GM23338 (cell line): ENCODE data around the gene AKAP13. TPM values are rescaled to one million over a fixed set of nuclear protein-coding genes. Genes with fewer than 3 reads are reported as not detected.
A peak's percentile ranks its signal among the peaks of the same experiment; 100 is the strongest.

ENCODE experiments used
- ATAC-seq: fragments of 200-7000 bp; cut with Tn5 transposase; 3 replicates; pipeline ENCODE4 v1.9.1; 2020
- DNase-seq: peaks from one replicate; pipeline ENCODE4 v3.0.0-alpha.2; 2015; ENCODE audit warnings: low spot score
- H2AFZ ChIP-seq: fragments of 200-600 bp; sonication (generic); 2 replicates; pipeline ENCODE4 v1.8.0; 2016; ENCODE audit warnings: antibody characterized with exemption, mild to moderate bottlenecking, moderate library complexity
- H3F3A ChIP-seq: fragments of 200-600 bp; sonication (generic); replicated peaks from 2 replicates; pipeline ENCODE4 v1.8.0; 2017; ENCODE audit warnings: antibody characterized with exemption, mixed run types, low read depth
- H3K27ac ChIP-seq: fragments of 200-600 bp; sonication (generic); 2 replicates; pipeline ENCODE4 v1.6.1; 2016; ENCODE audit warnings: low read depth
- H3K27me3 ChIP-seq: fragments of 200-600 bp; sonication (generic); 2 replicates; pipeline ENCODE4 v1.8.0; 2016; ENCODE audit warnings: mild to moderate bottlenecking, mixed run types, moderate library complexity; ENCODE audit not compliant: insufficient read depth
- H3K36me3 ChIP-seq: fragments of 200-600 bp; sonication (generic); 2 replicates; pipeline ENCODE4 v1.8.0; 2016; ENCODE audit warnings: mild to moderate bottlenecking; ENCODE audit not compliant: insufficient read depth
- H3K4me1 ChIP-seq: fragments of 200-600 bp; sonication (generic); 2 replicates; pipeline ENCODE4 v1.8.0; 2016; ENCODE audit warnings: mild to moderate bottlenecking, moderate library complexity; ENCODE audit not compliant: insufficient read depth
- H3K4me2 ChIP-seq: fragments of 200-600 bp; sonication (generic); 2 replicates; pipeline ENCODE4 v1.7.1; 2017; ENCODE audit warnings: mixed run types
- H3K4me3 ChIP-seq: fragments of 200-600 bp; sonication (generic); 2 replicates; pipeline ENCODE4 v1.6.1; 2016; ENCODE audit warnings: mixed run types
- H3K79me2 ChIP-seq: fragments of 200-600 bp; sonication (generic); replicated peaks from 2 replicates; pipeline ENCODE4 v1.8.0; 2017; ENCODE audit warnings: mild to moderate bottlenecking; ENCODE audit not compliant: insufficient read depth
- H3K9me2 ChIP-seq: fragments of 200-600 bp; sonication (generic); 2 replicates; pipeline ENCODE4 v1.8.0; 2017; ENCODE audit not compliant: insufficient read depth
- H4K20me1 ChIP-seq: fragments of 200-600 bp; sonication (generic); replicated peaks from 2 replicates; pipeline ENCODE4 v1.8.0; 2017; ENCODE audit warnings: mild to moderate bottlenecking; ENCODE audit not compliant: insufficient read depth
- H3K27ac Mint-ChIP-seq: 2 replicates; pipeline ENCODE4 v1.8.0; 2020; ENCODE audit warnings: inconsistent platforms, mild to moderate bottlenecking, moderate library complexity, mixed read lengths
- H3K27me3 Mint-ChIP-seq: 3 replicates; pipeline ENCODE4 v1.8.0; 2022; ENCODE audit warnings: low read depth, mild to moderate bottlenecking, moderate library complexity, mixed read lengths, inconsistent platforms; ENCODE audit not compliant: insufficient read depth, poor library complexity
- H3K36me3 Mint-ChIP-seq: 3 replicates; pipeline ENCODE4 v1.8.0; 2021; ENCODE audit warnings: low read depth, mild to moderate bottlenecking, inconsistent platforms, moderate library complexity, mixed read lengths
- H3K4me1 Mint-ChIP-seq: 3 replicates; pipeline ENCODE4 v1.8.0; 2020; ENCODE audit warnings: mild to moderate bottlenecking, inconsistent platforms, mixed read lengths
- H3K4me3 Mint-ChIP-seq: 3 replicates; pipeline ENCODE4 v1.8.0; 2021; ENCODE audit warnings: moderate library complexity, mild to moderate bottlenecking, inconsistent platforms, mixed read lengths
- H3K9me3 Mint-ChIP-seq: 3 replicates; pipeline ENCODE4 v1.8.0; 2020; ENCODE audit warnings: moderate library complexity, mild to moderate bottlenecking, inconsistent platforms, mixed read lengths
- CREB1 ChIP-seq: fragments of 250-450 bp; sonication (Bioruptor Pico); IDR thresholded peaks from 2 replicates; pipeline ENCODE4 v1.5.0; 2020; ENCODE audit warnings: low read depth, mild to moderate bottlenecking, moderate library complexity
- EZH2 ChIP-seq: fragments of 200-600 bp; sonication (generic); IDR thresholded peaks from one replicate; pipeline ENCODE4 v1.8.0; 2017; ENCODE audit warnings: antibody characterized with exemption, mild to moderate bottlenecking, low read depth; ENCODE audit not compliant: unreplicated experiment
- EZH2phosphoT487 ChIP-seq: fragments of 200-600 bp; sonication (generic); IDR thresholded peaks from one replicate; pipeline ENCODE4 v1.8.1; 2018; ENCODE audit warnings: antibody characterized with exemption; ENCODE audit not compliant: unreplicated experiment
- JUNB ChIP-seq: IDR thresholded peaks from one replicate; pipeline ENCODE4 v1.6.1; 2016; ENCODE audit warnings: antibody characterized with exemption; ENCODE audit not compliant: unreplicated experiment
- NANOG ChIP-seq: IDR thresholded peaks from 2 replicates; pipeline ENCODE4 v1.6.1; 2016; ENCODE audit warnings: antibody characterized with exemption, borderline replicate concordance
- POLR2AphosphoS5 ChIP-seq: IDR thresholded peaks from 2 replicates; pipeline ENCODE4 v1.6.1; 2016; ENCODE audit warnings: antibody characterized with exemption, low read depth
- STAT1 ChIP-seq: IDR thresholded peaks from one replicate; pipeline ENCODE4 v1.6.1; 2016; ENCODE audit warnings: antibody characterized with exemption; ENCODE audit not compliant: unreplicated experiment
- polyA plus RNA-seq: library from polyadenylated mRNA; unstranded; fragments of >200 nt; fragmentation: Nextera tagmentation; extraction: Ambion mirVana; gene quantifications from 2 replicates; pipeline ENCODE4 v1.2.1, GENCODE V29; 2016
- total RNA-seq: library from RNA; depleted of rRNA; stranded (reverse); fragments of >200 nt; shearing (Covaris generic); gene quantifications from 2 replicates; pipeline ENCODE4 v1.2.3, GENCODE V29; 2014
- TF ChIP-seq, protein P1 (sequence below): fragments of 250-450 bp; sonication (Bioruptor Pico); IDR thresholded peaks from 2 replicates; pipeline ENCODE4 v1.5.0; 2020; ENCODE audit warnings: mild to moderate bottlenecking, moderate library complexity
- TF ChIP-seq, protein P2 (sequence below): IDR thresholded peaks from one replicate; pipeline ENCODE4 v1.6.1; 2018; ENCODE audit warnings: antibody characterized with exemption; ENCODE audit not compliant: unreplicated experiment
- TF ChIP-seq, protein P3 (sequence below), 2 experiments: fragments of 200-600 bp in 1 of 2; sonication (generic) in 1 of 2; conservative IDR thresholded peaks; 2 replicates each; pipeline versions ENCODE4 v1.5.1 to v1.6.1; 2016 to 2017; ENCODE audit warnings: antibody characterized with exemption in 2 of 2, low read depth in 2 of 2, mild to moderate bottlenecking in 2 of 2, moderate library complexity in 1 of 2

Gene AKAP13
- total and polyA plus RNA-seq, 2 experiments from 2014 or later: 46.2 to 60.7 TPM

DNA sequence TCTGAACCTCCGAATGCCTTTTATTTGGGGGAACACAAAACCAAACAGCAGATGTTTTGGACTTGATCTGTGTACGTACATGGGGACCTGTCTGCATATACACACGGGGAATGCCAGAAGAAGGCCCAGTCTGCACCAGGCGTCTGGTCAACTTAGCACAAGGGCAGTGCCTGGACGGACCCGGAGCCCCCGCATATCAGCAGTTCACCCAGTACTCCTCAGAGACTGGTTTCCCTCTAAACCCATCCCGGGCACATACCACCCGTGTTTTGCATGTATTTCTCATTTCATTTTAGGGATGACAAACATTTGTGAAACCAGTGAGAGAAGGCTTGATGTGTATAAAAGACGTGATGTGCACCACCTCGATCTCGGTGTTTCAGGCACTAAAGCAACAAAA is 364.6 kb downstream of the AKAP13 start:
- H3K36me3 Mint-ChIP-seq: peaks cover 57% of the 10 kb centered on the region
- 0 out of 2 replicates have a peak, but pooled peaks cover 12% of the 10 kb centered on the region for H3K36me3 ChIP-seq
- TF ChIP-seq, protein P1, sequence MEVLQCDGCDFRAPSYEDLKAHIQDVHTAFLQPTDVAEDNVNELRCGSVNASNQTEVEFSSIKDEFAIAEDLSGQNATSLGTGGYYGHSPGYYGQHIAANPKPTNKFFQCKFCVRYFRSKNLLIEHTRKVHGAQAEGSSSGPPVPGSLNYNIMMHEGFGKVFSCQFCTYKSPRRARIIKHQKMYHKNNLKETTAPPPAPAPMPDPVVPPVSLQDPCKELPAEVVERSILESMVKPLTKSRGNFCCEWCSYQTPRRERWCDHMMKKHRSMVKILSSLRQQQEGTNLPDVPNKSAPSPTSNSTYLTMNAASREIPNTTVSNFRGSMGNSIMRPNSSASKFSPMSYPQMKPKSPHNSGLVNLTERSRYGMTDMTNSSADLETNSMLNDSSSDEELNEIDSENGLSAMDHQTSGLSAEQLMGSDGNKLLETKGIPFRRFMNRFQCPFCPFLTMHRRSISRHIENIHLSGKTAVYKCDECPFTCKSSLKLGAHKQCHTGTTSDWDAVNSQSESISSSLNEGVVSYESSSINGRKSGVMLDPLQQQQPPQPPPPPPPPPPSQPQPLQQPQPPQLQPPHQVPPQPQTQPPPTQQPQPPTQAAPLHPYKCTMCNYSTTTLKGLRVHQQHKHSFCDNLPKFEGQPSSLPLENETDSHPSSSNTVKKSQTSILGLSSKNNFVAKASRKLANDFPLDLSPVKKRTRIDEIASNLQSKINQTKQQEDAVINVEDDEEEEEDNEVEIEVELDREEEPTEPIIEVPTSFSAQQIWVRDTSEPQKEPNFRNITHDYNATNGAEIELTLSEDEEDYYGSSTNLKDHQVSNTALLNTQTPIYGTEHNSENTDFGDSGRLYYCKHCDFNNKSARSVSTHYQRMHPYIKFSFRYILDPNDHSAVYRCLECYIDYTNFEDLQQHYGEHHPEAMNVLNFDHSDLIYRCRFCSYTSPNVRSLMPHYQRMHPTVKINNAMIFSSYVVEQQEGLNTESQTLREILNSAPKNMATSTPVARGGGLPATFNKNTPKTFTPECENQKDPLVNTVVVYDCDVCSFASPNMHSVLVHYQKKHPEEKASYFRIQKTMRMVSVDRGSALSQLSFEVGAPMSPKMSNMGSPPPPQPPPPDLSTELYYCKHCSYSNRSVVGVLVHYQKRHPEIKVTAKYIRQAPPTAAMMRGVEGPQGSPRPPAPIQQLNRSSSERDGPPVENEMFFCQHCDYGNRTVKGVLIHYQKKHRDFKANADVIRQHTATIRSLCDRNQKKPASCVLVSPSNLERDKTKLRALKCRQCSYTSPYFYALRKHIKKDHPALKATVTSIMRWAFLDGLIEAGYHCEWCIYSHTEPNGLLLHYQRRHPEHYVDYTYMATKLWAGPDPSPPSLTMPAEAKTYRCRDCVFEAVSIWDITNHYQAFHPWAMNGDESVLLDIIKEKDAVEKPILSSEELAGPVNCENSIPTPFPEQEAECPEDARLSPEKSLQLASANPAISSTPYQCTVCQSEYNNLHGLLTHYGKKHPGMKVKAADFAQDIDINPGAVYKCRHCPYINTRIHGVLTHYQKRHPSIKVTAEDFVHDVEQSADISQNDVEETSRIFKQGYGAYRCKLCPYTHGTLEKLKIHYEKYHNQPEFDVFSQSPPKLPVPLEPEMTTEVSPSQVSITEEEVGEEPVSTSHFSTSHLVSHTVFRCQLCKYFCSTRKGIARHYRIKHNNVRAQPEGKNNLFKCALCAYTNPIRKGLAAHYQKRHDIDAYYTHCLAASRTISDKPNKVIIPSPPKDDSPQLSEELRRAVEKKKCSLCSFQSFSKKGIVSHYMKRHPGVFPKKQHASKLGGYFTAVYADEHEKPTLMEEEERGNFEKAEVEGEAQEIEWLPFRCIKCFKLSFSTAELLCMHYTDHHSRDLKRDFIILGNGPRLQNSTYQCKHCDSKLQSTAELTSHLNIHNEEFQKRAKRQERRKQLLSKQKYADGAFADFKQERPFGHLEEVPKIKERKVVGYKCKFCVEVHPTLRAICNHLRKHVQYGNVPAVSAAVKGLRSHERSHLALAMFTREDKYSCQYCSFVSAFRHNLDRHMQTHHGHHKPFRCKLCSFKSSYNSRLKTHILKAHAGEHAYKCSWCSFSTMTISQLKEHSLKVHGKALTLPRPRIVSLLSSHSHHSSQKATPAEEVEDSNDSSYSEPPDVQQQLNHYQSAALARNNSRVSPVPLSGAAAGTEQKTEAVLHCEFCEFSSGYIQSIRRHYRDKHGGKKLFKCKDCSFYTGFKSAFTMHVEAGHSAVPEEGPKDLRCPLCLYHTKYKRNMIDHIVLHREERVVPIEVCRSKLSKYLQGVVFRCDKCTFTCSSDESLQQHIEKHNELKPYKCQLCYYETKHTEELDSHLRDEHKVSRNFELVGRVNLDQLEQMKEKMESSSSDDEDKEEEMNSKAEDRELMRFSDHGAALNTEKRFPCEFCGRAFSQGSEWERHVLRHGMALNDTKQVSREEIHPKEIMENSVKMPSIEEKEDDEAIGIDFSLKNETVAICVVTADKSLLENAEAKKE: no peak
- H3K4me3 ChIP-seq: no peak overlapping the region
- H3K79me2 ChIP-seq: no peaks in the 10 kb centered on the region; the same call in 1 of the 2 replicates
- no peak overlapping the region for H3K27ac Mint-ChIP-seq
- peaks cover 34% of the 10 kb centered on the region for H3K4me1 ChIP-seq
- no peak overlapping the region for H3K4me2 ChIP-seq
- no peak overlapping the region for H2AFZ ChIP-seq
- peaks cover 27% of the 10 kb centered on the region for H3K27me3 Mint-ChIP-seq
- ATAC-seq (no peak), DNase-seq (no peak)
- no peaks in the 10 kb centered on the region for H3K27me3 ChIP-seq
- H3K27ac ChIP-seq: no peak overlapping the region
- H4K20me1 ChIP-seq: no peaks in the 10 kb centered on the region; the same call in 1 of the 2 replicates
- H3F3A ChIP-seq: no peaks in the 10 kb centered on the region
- H3K9me3 Mint-ChIP-seq: no peaks in the 10 kb centered on the region; the same call in 2 of the 3 replicates
- no peaks in the 10 kb centered on the region for H3K9me2 ChIP-seq
- H3K4me1 Mint-ChIP-seq: peaks cover 43% of the 10 kb centered on the region
- H3K4me3 Mint-ChIP-seq: no peak overlapping the region

DNA sequence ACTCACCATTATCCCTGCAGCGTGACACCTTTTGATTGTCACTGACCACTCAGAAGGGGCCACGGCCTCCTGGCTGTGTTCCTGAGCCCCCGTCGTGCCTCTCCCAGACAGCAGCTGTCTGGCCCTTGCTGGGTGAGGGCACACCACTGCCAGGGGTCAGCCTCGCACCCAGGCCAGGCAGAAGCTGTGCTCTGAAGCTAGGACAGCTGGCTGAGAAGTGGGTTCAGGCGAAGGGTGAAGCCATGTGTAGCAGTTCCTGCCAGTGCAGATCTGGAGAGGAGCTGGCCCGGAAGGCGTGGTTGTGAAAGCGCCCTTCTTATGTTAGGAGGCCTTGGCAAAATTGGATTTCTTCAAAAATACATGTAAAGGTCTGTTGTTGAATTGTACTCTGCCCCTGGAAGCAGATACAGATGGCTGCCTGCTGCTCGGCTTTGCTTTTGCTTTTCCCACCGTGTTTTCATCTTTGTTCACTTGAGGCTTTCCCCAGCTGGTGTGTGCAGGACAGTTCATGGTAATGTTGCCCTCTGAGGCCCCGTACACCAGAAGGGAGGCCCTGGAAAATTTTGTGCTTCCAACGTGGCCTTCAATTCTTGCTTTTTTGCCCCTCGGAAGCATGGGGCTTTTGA is 365.2 kb downstream of the AKAP13 start:
- Mint-ChIP-seq H3K27me3 (peaks cover 29% of the 10 kb centered on the region), H3K4me3 (no peak overlapping the region), H3K27ac (peak overlapping the region; percentile 55), H3K36me3 (peaks cover 54% of the 10 kb centered on the region), H3K4me1 (peaks cover 47% of the 10 kb centered on the region), H3K9me3 (no peaks in the 10 kb centered on the region)
- Histone ChIP-seq H3K9me2 (no peaks in the 10 kb centered on the region), H3K4me1 (peaks cover 40% of the 10 kb centered on the region), H3K27me3 (no peaks in the 10 kb centered on the region), H3K79me2 (no peaks in the 10 kb centered on the region; the same call in 1 of the 2 replicates), H3K27ac (no peak overlapping the region), H3K4me2 (no peak overlapping the region), H3F3A (0 out of 2 replicates have a peak, but pooled peaks cover 3% of the 10 kb centered on the region), H4K20me1 (no peaks in the 10 kb centered on the region; the same call in 1 of the 2 replicates), H3K4me3 (no peak overlapping the region), H3K36me3 (0 out of 2 replicates have a peak, but pooled peaks cover 12% of the 10 kb centered on the region), H2AFZ (no peak overlapping the region)
- no peak for DNase-seq
- no peak for ATAC-seq
- TF ChIP-seq, protein P2, sequence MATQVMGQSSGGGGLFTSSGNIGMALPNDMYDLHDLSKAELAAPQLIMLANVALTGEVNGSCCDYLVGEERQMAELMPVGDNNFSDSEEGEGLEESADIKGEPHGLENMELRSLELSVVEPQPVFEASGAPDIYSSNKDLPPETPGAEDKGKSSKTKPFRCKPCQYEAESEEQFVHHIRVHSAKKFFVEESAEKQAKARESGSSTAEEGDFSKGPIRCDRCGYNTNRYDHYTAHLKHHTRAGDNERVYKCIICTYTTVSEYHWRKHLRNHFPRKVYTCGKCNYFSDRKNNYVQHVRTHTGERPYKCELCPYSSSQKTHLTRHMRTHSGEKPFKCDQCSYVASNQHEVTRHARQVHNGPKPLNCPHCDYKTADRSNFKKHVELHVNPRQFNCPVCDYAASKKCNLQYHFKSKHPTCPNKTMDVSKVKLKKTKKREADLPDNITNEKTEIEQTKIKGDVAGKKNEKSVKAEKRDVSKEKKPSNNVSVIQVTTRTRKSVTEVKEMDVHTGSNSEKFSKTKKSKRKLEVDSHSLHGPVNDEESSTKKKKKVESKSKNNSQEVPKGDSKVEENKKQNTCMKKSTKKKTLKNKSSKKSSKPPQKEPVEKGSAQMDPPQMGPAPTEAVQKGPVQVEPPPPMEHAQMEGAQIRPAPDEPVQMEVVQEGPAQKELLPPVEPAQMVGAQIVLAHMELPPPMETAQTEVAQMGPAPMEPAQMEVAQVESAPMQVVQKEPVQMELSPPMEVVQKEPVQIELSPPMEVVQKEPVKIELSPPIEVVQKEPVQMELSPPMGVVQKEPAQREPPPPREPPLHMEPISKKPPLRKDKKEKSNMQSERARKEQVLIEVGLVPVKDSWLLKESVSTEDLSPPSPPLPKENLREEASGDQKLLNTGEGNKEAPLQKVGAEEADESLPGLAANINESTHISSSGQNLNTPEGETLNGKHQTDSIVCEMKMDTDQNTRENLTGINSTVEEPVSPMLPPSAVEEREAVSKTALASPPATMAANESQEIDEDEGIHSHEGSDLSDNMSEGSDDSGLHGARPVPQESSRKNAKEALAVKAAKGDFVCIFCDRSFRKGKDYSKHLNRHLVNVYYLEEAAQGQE: no peak
- TF ChIP-seq NANOG (no peak), STAT1 (no peak), JUNB (no peak), POLR2AphosphoS5 (no peak), EZH2phosphoT487 (no peak), EZH2 (no peak), CREB1 (CRISPR knock-in tag) (no peak)
- TF ChIP-seq, protein P3, sequence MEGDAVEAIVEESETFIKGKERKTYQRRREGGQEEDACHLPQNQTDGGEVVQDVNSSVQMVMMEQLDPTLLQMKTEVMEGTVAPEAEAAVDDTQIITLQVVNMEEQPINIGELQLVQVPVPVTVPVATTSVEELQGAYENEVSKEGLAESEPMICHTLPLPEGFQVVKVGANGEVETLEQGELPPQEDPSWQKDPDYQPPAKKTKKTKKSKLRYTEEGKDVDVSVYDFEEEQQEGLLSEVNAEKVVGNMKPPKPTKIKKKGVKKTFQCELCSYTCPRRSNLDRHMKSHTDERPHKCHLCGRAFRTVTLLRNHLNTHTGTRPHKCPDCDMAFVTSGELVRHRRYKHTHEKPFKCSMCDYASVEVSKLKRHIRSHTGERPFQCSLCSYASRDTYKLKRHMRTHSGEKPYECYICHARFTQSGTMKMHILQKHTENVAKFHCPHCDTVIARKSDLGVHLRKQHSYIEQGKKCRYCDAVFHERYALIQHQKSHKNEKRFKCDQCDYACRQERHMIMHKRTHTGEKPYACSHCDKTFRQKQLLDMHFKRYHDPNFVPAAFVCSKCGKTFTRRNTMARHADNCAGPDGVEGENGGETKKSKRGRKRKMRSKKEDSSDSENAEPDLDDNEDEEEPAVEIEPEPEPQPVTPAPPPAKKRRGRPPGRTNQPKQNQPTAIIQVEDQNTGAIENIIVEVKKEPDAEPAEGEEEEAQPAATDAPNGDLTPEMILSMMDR (conservative IDR thresholded peaks at IDR 0.05; ENCODE audit: low read depth in 2 of 2): no peak
